Epithelial cell of esophagus (primary cell): ENCODE results near the gene CIB2.

Experiments used
- DNase-seq: peaks from one replicate; pipeline ENCODE4 v3.0.0; 2010; ENCODE audit warnings: low read depth
- H3K4me3 ChIP-seq: 2 replicates; pipeline ENCODE4 v1.5.1; 2011; ENCODE audit warnings: mild to moderate bottlenecking, low read length, control low read depth
- TF ChIP-seq, protein P1 (sequence below): IDR thresholded peaks from 2 replicates; pipeline ENCODE4 v1.5.1; 2011; ENCODE audit warnings: low read depth, mild to moderate bottlenecking, low read length, control low read depth, inconsistent platforms; ENCODE audit not compliant: insufficient read depth; ENCODE audit errors: missing control alignments

Gene CIB2

DNA sequence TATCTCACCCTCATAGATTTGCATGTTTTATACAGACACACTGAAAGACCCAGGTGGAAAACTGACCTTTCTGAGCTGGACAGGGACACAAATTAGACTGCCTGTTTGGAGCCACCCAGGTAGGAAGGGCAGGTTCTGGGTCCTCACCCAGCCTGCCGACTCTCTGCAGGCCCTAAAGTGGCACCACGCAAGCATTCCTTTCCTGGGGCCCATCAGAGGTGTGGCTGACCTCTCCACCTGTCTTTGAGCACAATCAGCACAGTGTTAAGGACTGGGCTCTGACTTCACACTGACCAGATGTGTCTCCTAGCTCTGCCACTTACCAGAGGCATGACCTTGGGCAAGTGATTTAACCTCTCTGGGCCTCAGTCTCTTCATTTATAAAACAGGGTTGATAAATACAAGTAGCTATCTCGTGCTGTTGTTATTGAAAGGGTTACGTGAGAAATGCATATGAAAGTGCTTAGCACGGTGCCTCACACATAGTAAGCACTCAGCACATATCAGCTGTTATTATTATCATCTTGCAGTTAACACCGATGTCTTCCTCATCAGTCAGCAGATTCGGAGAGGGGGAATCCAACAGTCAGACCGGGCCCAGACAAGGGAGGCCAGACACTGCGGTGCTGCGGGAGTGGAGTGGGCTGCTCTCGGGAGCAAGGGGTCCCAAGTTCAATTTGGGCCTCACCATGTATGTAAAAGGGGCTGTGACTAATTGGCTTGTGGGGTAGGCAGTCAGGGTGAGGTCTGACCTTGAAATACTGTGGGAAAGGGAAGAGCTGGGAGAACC is 51.8 kb downstream of the CIB2 start:
- no peak overlapping the region for H3K4me3 ChIP-seq
- DNase-seq = no peak

GRCh38 chr15:78077871-78078210 is 53.4 kb downstream of the CIB2 start:
- peak overlapping the region; percentile 44 for H3K4me3 ChIP-seq
- DNase-seq = no peak
- TF ChIP-seq, protein P1, sequence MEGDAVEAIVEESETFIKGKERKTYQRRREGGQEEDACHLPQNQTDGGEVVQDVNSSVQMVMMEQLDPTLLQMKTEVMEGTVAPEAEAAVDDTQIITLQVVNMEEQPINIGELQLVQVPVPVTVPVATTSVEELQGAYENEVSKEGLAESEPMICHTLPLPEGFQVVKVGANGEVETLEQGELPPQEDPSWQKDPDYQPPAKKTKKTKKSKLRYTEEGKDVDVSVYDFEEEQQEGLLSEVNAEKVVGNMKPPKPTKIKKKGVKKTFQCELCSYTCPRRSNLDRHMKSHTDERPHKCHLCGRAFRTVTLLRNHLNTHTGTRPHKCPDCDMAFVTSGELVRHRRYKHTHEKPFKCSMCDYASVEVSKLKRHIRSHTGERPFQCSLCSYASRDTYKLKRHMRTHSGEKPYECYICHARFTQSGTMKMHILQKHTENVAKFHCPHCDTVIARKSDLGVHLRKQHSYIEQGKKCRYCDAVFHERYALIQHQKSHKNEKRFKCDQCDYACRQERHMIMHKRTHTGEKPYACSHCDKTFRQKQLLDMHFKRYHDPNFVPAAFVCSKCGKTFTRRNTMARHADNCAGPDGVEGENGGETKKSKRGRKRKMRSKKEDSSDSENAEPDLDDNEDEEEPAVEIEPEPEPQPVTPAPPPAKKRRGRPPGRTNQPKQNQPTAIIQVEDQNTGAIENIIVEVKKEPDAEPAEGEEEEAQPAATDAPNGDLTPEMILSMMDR = no peak

More for the DNA sequence above, 51.8 kb downstream of the CIB2 start:
- TF ChIP-seq, protein P1 = no peak

GRCh38 chr15:78077053-78077870 is 54.0 kb downstream of the CIB2 start, which contains the start of gene TBC1D2B:
Gene TBC1D2B, minus strand, starts transcription at chr15:78077711. Its CDS starts 59 bp downstream, at chr15:78077652.
- DNase-seq = peak; percentile 59
- H3K4me3 ChIP-seq = peak within 1 kb of the TSS; percentile 78
- TF ChIP-seq, protein P1 = no peak

- peak overlapping the region; percentile 78 for H3K4me3 ChIP-seq
- TF ChIP-seq, protein P1 = no peak
- DNase-seq = no peak
Observed at GRCh38 chr15:78076231-78077052, 54.8 kb downstream of the CIB2 start.

- TF ChIP-seq, protein P1 = no peak
- peak; percentile 79 for DNase-seq
- H3K4me3 ChIP-seq = peak overlapping the region; percentile 78
Observed at GRCh38 chr15:78075490-78076230, 55.6 kb downstream of the CIB2 start.

DNA sequence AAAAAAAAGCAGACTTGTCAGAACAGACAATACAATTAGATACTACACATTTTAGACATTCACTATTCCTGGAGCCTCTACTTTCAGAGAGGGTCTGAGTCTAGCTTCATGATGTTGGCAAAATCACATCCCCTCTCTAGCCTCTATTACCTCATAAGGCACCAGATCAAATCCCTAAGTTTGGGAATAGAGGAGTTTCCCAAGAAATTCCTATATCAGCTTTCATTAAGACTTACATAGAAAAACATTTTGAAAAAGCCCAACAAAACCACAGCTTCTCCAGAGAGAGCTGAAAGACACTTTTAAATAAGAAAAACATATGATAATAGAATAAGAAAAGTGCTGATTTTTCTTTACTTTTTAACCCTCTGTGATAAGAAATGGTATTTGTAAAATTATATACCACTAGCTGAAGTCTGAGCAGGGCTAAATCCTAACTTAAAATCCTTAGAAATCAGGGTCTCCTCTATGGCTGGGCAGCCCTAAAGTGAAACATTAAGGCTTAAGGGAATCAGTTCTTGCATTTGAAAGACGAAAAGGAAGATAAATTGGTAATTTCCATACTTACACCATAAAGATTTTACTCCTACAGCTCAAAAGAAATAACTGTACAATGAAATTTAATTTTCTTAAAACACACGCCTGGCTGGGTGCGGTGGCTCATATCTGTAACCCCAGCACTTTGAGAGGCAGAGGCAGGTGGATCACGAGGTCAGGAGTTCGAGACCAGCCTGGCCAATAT is 58.0 kb downstream of the CIB2 start:
- TF ChIP-seq, protein P1 = no peak
- H3K4me3 ChIP-seq = no peak overlapping the region
- DNase-seq = no peak
